C4-2B (cell line): ENCODE measurements around the gene CCDC9.

Experiments
- CTCF ChIP-seq: fragments of 450-650 bp; conservative IDR thresholded peaks from 2 replicates; pipeline ENCODE4 v1.5.1; 2017; ENCODE audit warnings: mild to moderate bottlenecking
- ZFX ChIP-seq: fragments of 450-650 bp; IDR thresholded peaks from 2 replicates; pipeline ENCODE4 v1.6.1; 2017

DNA sequence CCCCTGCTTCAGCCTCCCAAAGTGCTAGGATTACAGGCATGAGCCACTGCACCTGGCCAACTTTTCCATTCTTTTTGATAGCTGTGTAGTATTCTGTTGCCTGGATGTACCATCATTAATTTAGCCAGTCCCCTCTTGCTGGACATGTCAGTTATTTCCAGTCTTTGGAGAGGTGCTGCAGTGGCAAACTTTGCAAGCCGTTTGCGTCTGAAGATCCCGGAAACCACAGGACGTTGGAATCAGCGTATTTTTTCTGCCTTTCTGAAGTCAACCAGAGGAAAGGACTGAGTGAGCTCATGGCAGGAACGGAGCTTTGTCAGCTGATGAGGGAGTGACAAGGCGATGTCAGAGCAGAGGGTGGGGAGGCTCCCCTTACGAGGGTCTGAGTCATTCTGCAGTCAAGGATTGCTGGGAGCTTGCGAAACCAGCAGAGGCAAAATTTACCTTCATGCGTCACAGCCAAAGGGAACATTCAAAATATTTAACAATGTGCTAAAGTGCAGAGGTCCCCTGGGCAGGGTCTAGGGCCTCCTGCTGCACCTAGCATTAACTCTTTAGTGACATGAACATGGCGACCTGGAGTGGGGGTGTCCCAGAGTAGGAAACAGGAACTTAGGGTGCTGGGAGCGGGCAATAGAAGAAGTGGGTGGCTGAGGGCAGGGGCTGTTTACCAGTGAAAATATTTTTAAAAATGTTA is 58.9 kb downstream of the CCDC9 start:
- TF ChIP-seq CTCF = no peak
- TF ChIP-seq ZFX = no peak
